GM19372 (cell line): ENCODE data around the gene RALGPS1.

ENCODE experiments used
- ATAC-seq: cut with Tn5 transposase; IDR thresholded peaks from one replicate; pipeline ENCODE4 v1.9.1; 2021; ENCODE audit warnings: mild to moderate bottlenecking, low read depth, moderate library complexity; ENCODE audit not compliant: unreplicated experiment

RALGPS1 gene

GRCh38 chr9:127112735-127113161 is 198.2 kb downstream of the RALGPS1 start:
- no peak for ATAC-seq

- no peak for ATAC-seq
These were observed 198.8 kb downstream of the RALGPS1 start for GRCh38 chr9:127113191-127113972.

- ATAC-seq: no peak
These were observed 200.0 kb downstream of the RALGPS1 start for GRCh38 chr9:127114606-127115005.

- no peak for ATAC-seq
These were observed 201.6 kb downstream of the RALGPS1 start for GRCh38 chr9:127116088-127116726.

GRCh38 chr9:127116957-127117356 is 202.4 kb downstream of the RALGPS1 start:
- ATAC-seq: no peak

GRCh38 chr9:127117801-127118200 is 203.2 kb downstream of the RALGPS1 start:
- no peak for ATAC-seq

- peak; percentile 50 for ATAC-seq
These were observed 204.2 kb downstream of the RALGPS1 start for GRCh38 chr9:127118597-127119319.

- no peak for ATAC-seq
These were observed 204.7 kb downstream of the RALGPS1 start for GRCh38 chr9:127119320-127119709.

- no peak for ATAC-seq
These were observed 207.1 kb downstream of the RALGPS1 start for GRCh38 chr9:127121628-127122175.

GRCh38 chr9:127122176-127123063 is 207.8 kb downstream of the RALGPS1 start, which contains the start of gene ANGPTL2:
Gene ANGPTL2, minus strand, starts transcription at chr9:127122635. Its CDS starts 13,904 bp downstream, at chr9:127108731.
- ATAC-seq: no peak

- no peak for ATAC-seq
These were observed 208.7 kb downstream of the RALGPS1 start for GRCh38 chr9:127123064-127123890.

- ATAC-seq: no peak
These were observed 209.5 kb downstream of the RALGPS1 start for GRCh38 chr9:127124111-127124531.

GRCh38 chr9:127124792-127125191 is 210.2 kb downstream of the RALGPS1 start:
- no peak for ATAC-seq

GRCh38 chr9:127126971-127127370 is 212.4 kb downstream of the RALGPS1 start:
- ATAC-seq: no peak

GRCh38 chr9:127128341-127129072 is 213.9 kb downstream of the RALGPS1 start:
- no peak for ATAC-seq

GRCh38 chr9:127129073-127129717 is 214.6 kb downstream of the RALGPS1 start:
- ATAC-seq: no peak

- no peak for ATAC-seq
These were observed 215.1 kb downstream of the RALGPS1 start for GRCh38 chr9:127129718-127130085.

- no peak for ATAC-seq
These were observed 215.7 kb downstream of the RALGPS1 start for GRCh38 chr9:127130235-127130634.
